IMR-90 (cell line): ENCODE data around the gene RBFOX2. TPM values are rescaled to one million over a fixed set of nuclear protein-coding genes. Genes with fewer than 3 reads are reported as not detected.

Experiments
- ATAC-seq: fragments of 200-7000 bp; cut with Tn5 transposase; 2 replicates; pipeline ENCODE4 v1.9.1; 2020; ENCODE audit warnings: low read depth, mild to moderate bottlenecking, moderate library complexity
- BruUV-seq: library from RNA; stranded (reverse); fragments of 400-500 nt; replicated peaks from 2 replicates; lab custom pipeline; 2021; lab: Mats Ljungman, UMichigan
- CTCF ChIA-PET: fragments of 300-600 bp; formaldehyde crosslinking; extraction: SDS; loops from one replicate; lab custom pipeline; 2021; ENCODE audit warnings: antibody characterized with exemption; lab: Yijun Ruan, JAX
- POLR2A ChIA-PET: fragments of 300-600 bp; sonication (Branson Sonifier 250); formaldehyde crosslinking; loops from one replicate; lab custom pipeline; 2022; ENCODE audit warnings: antibody characterized with exemption; ENCODE audit not compliant: unreplicated experiment; lab: Charles Lee
- DNase-seq: peaks from one replicate; pipeline ENCODE4 v3.0.0; 2013
- H2AFZ ChIP-seq: replicated peaks from 2 replicates; pipeline ENCODE3; 2013; ENCODE audit warnings: low read length, mild to moderate bottlenecking; ENCODE audit not compliant: poor library complexity
- H2AK5ac ChIP-seq: 2 replicates; pipeline ENCODE4 v1.6.1; 2013; ENCODE audit warnings: low read depth, low read length, inconsistent platforms
- H2AK9ac ChIP-seq: replicated peaks from 2 replicates; pipeline ENCODE3; 2013; ENCODE audit warnings: mild to moderate bottlenecking, low read depth, low read length, moderate library complexity; ENCODE audit not compliant: poor library complexity
- H2BK120ac ChIP-seq: 2 replicates; pipeline ENCODE4 v1.6.1; 2013; ENCODE audit warnings: low read depth, low read length, inconsistent platforms
- H2BK15ac ChIP-seq: 3 replicates; pipeline ENCODE4 v1.6.1; 2013; ENCODE audit warnings: low read depth, low read length, inconsistent platforms
- H2BK20ac ChIP-seq: 2 replicates; pipeline ENCODE4 v1.6.1; 2013; ENCODE audit warnings: low read depth, mild to moderate bottlenecking, inconsistent platforms, low read length, moderate library complexity
- H2BK5ac ChIP-seq: 2 replicates; pipeline ENCODE4 v1.6.1; 2013; ENCODE audit warnings: mild to moderate bottlenecking, low read depth, low read length, inconsistent platforms; ENCODE audit not compliant: poor library complexity, severe bottlenecking
- H3K14ac ChIP-seq: replicated peaks from 2 replicates; pipeline ENCODE4 v1.6.1; 2013; ENCODE audit warnings: low read depth, low read length, inconsistent platforms
- H3K18ac ChIP-seq: 2 replicates; pipeline ENCODE4 v1.6.1; 2013; ENCODE audit warnings: low read depth, low read length, control low read depth
- H3K23ac ChIP-seq: 2 replicates; pipeline ENCODE4 v1.6.1; 2013; ENCODE audit warnings: low read depth, low read length, inconsistent platforms
- H3K27ac ChIP-seq: 2 replicates; pipeline ENCODE4 v1.5.1; 2013; ENCODE audit warnings: mild to moderate bottlenecking, control low read depth, low read length; ENCODE audit not compliant: insufficient read depth
- H3K27me3 ChIP-seq: 2 replicates; pipeline ENCODE4 v1.6.1; 2013; ENCODE audit warnings: low read length; ENCODE audit not compliant: control insufficient read depth, insufficient read depth
- H3K36me3 ChIP-seq: 2 replicates; pipeline ENCODE4 v1.6.1; 2013; ENCODE audit warnings: low read length, mixed read lengths; ENCODE audit not compliant: control insufficient read depth, insufficient read depth
- H3K4ac ChIP-seq: 2 replicates; pipeline ENCODE4 v1.6.1; 2013; ENCODE audit warnings: low read depth, low read length, inconsistent platforms
- H3K4me1 ChIP-seq: 2 replicates; pipeline ENCODE4 v1.6.1; 2013; ENCODE audit warnings: low read length, mixed read lengths; ENCODE audit not compliant: control insufficient read depth, insufficient read depth
- H3K4me2 ChIP-seq: 2 replicates; pipeline ENCODE4 v1.6.1; 2013; ENCODE audit warnings: low read depth, mild to moderate bottlenecking, control low read depth, low read length, moderate library complexity
- H3K4me3 ChIP-seq: 2 replicates; pipeline ENCODE4 v1.5.1; 2013; ENCODE audit warnings: low read depth, mild to moderate bottlenecking, control low read depth, low read length, moderate library complexity; ENCODE audit not compliant: insufficient read depth
- H3K56ac ChIP-seq: 2 replicates; pipeline ENCODE4 v1.6.1; 2013; ENCODE audit warnings: low read length, inconsistent platforms; ENCODE audit not compliant: insufficient read depth; ENCODE audit errors: extremely low read depth
- H3K79me1 ChIP-seq, 2 experiments: 2 replicates each; pipeline ENCODE4 v1.6.1; 2013; ENCODE audit warnings: low read length in 2 of 2, inconsistent platforms in 1 of 2, low read depth in 1 of 2
- H3K9ac ChIP-seq: 2 replicates; pipeline ENCODE4 v1.6.1; 2013; ENCODE audit warnings: low read depth, low read length, control low read depth
- H3K9me1 ChIP-seq: 2 replicates; pipeline ENCODE4 v1.6.1; 2013; ENCODE audit warnings: low read length, inconsistent platforms; ENCODE audit not compliant: insufficient read depth
- H3K9me3 ChIP-seq: 2 replicates; pipeline ENCODE4 v1.6.1; 2013; ENCODE audit warnings: low read length; ENCODE audit not compliant: control insufficient read depth, insufficient read depth
- H4K20me1 ChIP-seq: 2 replicates; pipeline ENCODE4 v1.6.1; 2013; ENCODE audit warnings: low read length, inconsistent platforms; ENCODE audit not compliant: insufficient read depth
- H4K5ac ChIP-seq: 2 replicates; pipeline ENCODE4 v1.6.1; 2013; ENCODE audit warnings: mild to moderate bottlenecking, low read depth, low read length, control low read depth
- H4K8ac ChIP-seq, 2 experiments: 2 replicates each; pipeline ENCODE4 v1.6.1; 2013; ENCODE audit warnings: low read depth in 2 of 2, low read length in 2 of 2, control low read depth in 1 of 2, inconsistent platforms in 1 of 2
- H4K91ac ChIP-seq: 2 replicates; pipeline ENCODE4 v1.6.1; 2013; ENCODE audit warnings: low read depth, low read length, inconsistent platforms; ENCODE audit not compliant: insufficient read depth
- BHLHE40 ChIP-seq: fragments of 150-350 bp; IDR thresholded peaks from 2 replicates; pipeline ENCODE4 v1.6.1; 2016; ENCODE audit warnings: mild to moderate bottlenecking, low read depth, low read length
- CEBPB ChIP-seq: IDR thresholded peaks from 2 replicates; pipeline ENCODE4 v1.6.1; 2012; ENCODE audit warnings: low read depth, low read length, improper control_type of control experiment
- CHD1 ChIP-seq: IDR thresholded peaks from 2 replicates; pipeline ENCODE4 v1.6.1; 2012; ENCODE audit warnings: low read depth, low read length, improper control_type of control experiment
- ELK1 ChIP-seq: fragments of 150-350 bp; IDR thresholded peaks from 2 replicates; pipeline ENCODE4 v1.6.1; 2016; ENCODE audit warnings: low read depth, mild to moderate bottlenecking, low read length, moderate library complexity, borderline replicate concordance
- FOS ChIP-seq: fragments of 150-350 bp; IDR thresholded peaks from 2 replicates; pipeline ENCODE4 v1.6.1; 2016; ENCODE audit warnings: low read depth, low read length
- MAFK ChIP-seq: IDR thresholded peaks from 2 replicates; pipeline ENCODE4 v1.6.1; 2012; ENCODE audit warnings: low read depth, low read length, improper control_type of control experiment
- MAZ ChIP-seq: IDR thresholded peaks from 2 replicates; pipeline ENCODE4 v1.6.1; 2012; ENCODE audit warnings: low read depth, mild to moderate bottlenecking, low read length, improper control_type of control experiment, moderate library complexity, borderline replicate concordance
- MXI1 ChIP-seq: IDR thresholded peaks from 2 replicates; pipeline ENCODE4 v1.6.1; 2012; ENCODE audit warnings: low read depth, mild to moderate bottlenecking, low read length, moderate library complexity, borderline replicate concordance
- POLR2A ChIP-seq: IDR thresholded peaks from 2 replicates; pipeline ENCODE4 v1.6.1; 2012; ENCODE audit warnings: mild to moderate bottlenecking, low read depth, low read length
- RAD21 ChIP-seq: IDR thresholded peaks from 2 replicates; pipeline ENCODE4 v1.6.1; 2012; ENCODE audit warnings: low read length, improper control_type of control experiment
- RCOR1 ChIP-seq: IDR thresholded peaks from 2 replicates; pipeline ENCODE4 v1.6.1; 2012; ENCODE audit warnings: mild to moderate bottlenecking, low read length, improper control_type of control experiment; ENCODE audit not compliant: insufficient replicate concordance
- RFX5 ChIP-seq: IDR thresholded peaks from 2 replicates; pipeline ENCODE4 v1.8.0; 2012; ENCODE audit warnings: low read depth, mild to moderate bottlenecking, low read length, moderate library complexity
- SMC3 ChIP-seq: fragments of 150-350 bp; IDR thresholded peaks from 2 replicates; pipeline ENCODE4 v1.6.1; 2016; ENCODE audit warnings: low read depth, mild to moderate bottlenecking, antibody characterized with exemption, low read length, moderate library complexity
- WGBS, 2 experiments: methylation state at CpG; one replicate each; pipeline versions ENCODE4 v1.1.5 to v1.1.7; 2013; ENCODE audit warnings: missing lambda C conversion rate in 2 of 2; ENCODE audit not compliant: insufficient read length in 1 of 2; ENCODE audit errors: extremely low coverage in 2 of 2; 5-methylcytosine and 5-hydroxymethylcytosine counted together
- dilution Hi-C: fragments of 300-500 bp; cut with HindIII; formaldehyde crosslinking; loops from one replicate; pipeline ENCODE4 v1.14.3; 2018; ENCODE audit warnings: low sequenced_read_pairs; ENCODE audit not compliant: unreplicated experiment
- in situ Hi-C: fragments of 300-500 bp; cut with MboI; formaldehyde crosslinking; loops from 3 replicates; pipeline ENCODE4 v1.14.3; 2019; ENCODE audit warnings: low sequenced_read_pairs, inconsistent platforms, mixed read lengths
- intact Hi-C: fragments of 100-400 bp; cut with micrococcal nuclease; formaldehyde crosslinking; loops from 2 replicates; pipeline ENCODE4 v1.10.0; 2022
- polyA plus RNA-seq, 3 experiments: library from polyadenylated mRNA; depleted of rRNA; stranded (reverse); fragments of >200 nt; gene quantifications; 2 replicates each; pipeline ENCODE4 v1.2.3, GENCODE V29; 2012; ENCODE audit warnings: low replicate concordance in 1 of 3
- total RNA-seq: library from RNA; depleted of rRNA; stranded (reverse); fragments of >200 nt; gene quantifications from 2 replicates; pipeline ENCODE4 v1.2.3, GENCODE V29; 2012

Gene RBFOX2
- total and polyA plus RNA-seq, 2 of the 4 experiments (the other 2 are of a cell fraction): 146 to 178 TPM

GRCh38 chr22:35812600-35812999, 216.0 kb downstream of the RBFOX2 start:
- Histone ChIP-seq H2BK120ac (no peak overlapping the region), H2AFZ (no peak overlapping the region), H2BK15ac (no peak overlapping the region), H3K27ac (no peak overlapping the region), H2BK20ac (no peak overlapping the region), H3K27me3 (no peaks in the 10 kb centered on the region), H4K5ac (no peak overlapping the region), H3K79me1 (peaks cover 30 to 78% of the 10 kb centered on the region in 2 experiments), H3K9me3 (peaks cover 3% of the 10 kb centered on the region), H3K4me2 (no peak overlapping the region), H3K23ac (no peak overlapping the region), H3K36me3 (peaks cover 15% of the 10 kb centered on the region), H4K8ac (no peak overlapping the region), H3K9me1 (peaks cover 15% of the 10 kb centered on the region), H3K4me1 (no peaks in the 10 kb centered on the region), H2AK5ac (no peak overlapping the region; the same call in 1 of the 2 replicates), H2BK5ac (no peak overlapping the region), H3K4me3 (no peak overlapping the region), H4K20me1 (peaks cover 49% of the 10 kb centered on the region), H2AK9ac (no peak overlapping the region), H3K9ac (no peak overlapping the region), H3K4ac (no peak overlapping the region), H3K18ac (no peak overlapping the region), H3K14ac (no peak overlapping the region), H3K56ac (no peak overlapping the region), H4K91ac (no peak overlapping the region)
- POLR2A ChIA-PET: no interaction called here
- no TSS peak for BruUV-seq
- CTCF ChIA-PET: no interaction called here
- dilution Hi-C loops (no loop called here), in situ Hi-C loops (no loop called here), intact Hi-C loops (no loop called here)
- DNase-seq: no peak
- no peak for ATAC-seq
- TF ChIP-seq BHLHE40: no peak
- no peak for TF ChIP-seq MAZ
- no peak for TF ChIP-seq FOS
- no peak for TF ChIP-seq RFX5
- no peak for TF ChIP-seq MAFK
- no peak for TF ChIP-seq CEBPB
- TF ChIP-seq MXI1: no peak
- TF ChIP-seq RCOR1: no peak
- no peak for TF ChIP-seq POLR2A
- TF ChIP-seq ELK1: no peak
- TF ChIP-seq CHD1: no peak
- no peak for TF ChIP-seq SMC3
- TF ChIP-seq RAD21: no peak
- no CpG with 5 or more reads among the region's 4 CpGs for WGBS, 2 experiments
